Neuronal stem cell (in vitro differentiated cells): ENCODE measurements around the gene ZNF236. TPM values are rescaled to one million over a fixed set of nuclear protein-coding genes. Genes with fewer than 3 reads are reported as not detected.
"Not testable (repeated sequence)": the region's sequence is repeated elsewhere in the genome, so short reads cannot be mapped to it uniquely, and the experiment has no call there.

Experiments
- DNase-seq: peaks from one replicate; pipeline ENCODE4 v3.0.0-alpha.2; 2013; ENCODE audit warnings: low spot score
- H2AFZ ChIP-seq: one replicate; pipeline ENCODE4 v1.6.1; 2013; ENCODE audit warnings: mild to moderate bottlenecking, low read length, inconsistent platforms
- H2AK5ac ChIP-seq: 2 replicates; pipeline ENCODE4 v1.6.1; 2013; ENCODE audit warnings: low read depth, mild to moderate bottlenecking, inconsistent platforms, low read length, moderate library complexity, mixed read lengths
- H2BK120ac ChIP-seq: 2 replicates; pipeline ENCODE4 v1.6.1; 2013; ENCODE audit warnings: low read depth, mild to moderate bottlenecking, inconsistent platforms, low read length, moderate library complexity, mixed read lengths
- H2BK12ac ChIP-seq: one replicate; pipeline ENCODE4 v1.6.1; 2013; ENCODE audit warnings: low read length, inconsistent platforms
- H2BK15ac ChIP-seq: 2 replicates; pipeline ENCODE4 v1.6.1; 2013; ENCODE audit warnings: mild to moderate bottlenecking, low read length, inconsistent platforms, mixed read lengths
- H2BK5ac ChIP-seq: one replicate; pipeline ENCODE4 v1.6.1; 2013; ENCODE audit warnings: inconsistent platforms, mild to moderate bottlenecking, low read length, moderate library complexity
- H3K14ac ChIP-seq: one replicate; pipeline ENCODE4 v1.6.1; 2013; ENCODE audit warnings: low read length, inconsistent platforms
- H3K18ac ChIP-seq: 2 replicates; pipeline ENCODE4 v1.6.1; 2013; ENCODE audit warnings: low read length, inconsistent platforms
- H3K23ac ChIP-seq: 2 replicates; pipeline ENCODE4 v1.6.1; 2013; ENCODE audit warnings: low read depth, mild to moderate bottlenecking, mixed read lengths, low read length, inconsistent platforms; ENCODE audit not compliant: poor library complexity
- H3K27ac ChIP-seq: replicated peaks from 3 replicates; pipeline ENCODE4 v1.5.1; 2013; ENCODE audit warnings: low read length, inconsistent platforms
- H3K27me3 ChIP-seq, 3 experiments: 2 replicates each; pipeline ENCODE4 v1.6.1; 2013; ENCODE audit warnings: low read length in 3 of 3, mild to moderate bottlenecking in 2 of 3, inconsistent platforms in 1 of 3, low read depth in 1 of 3, mixed read lengths in 1 of 3, moderate library complexity in 1 of 3; ENCODE audit not compliant: control insufficient read depth in 3 of 3, insufficient read depth in 3 of 3
- H3K36me3 ChIP-seq, 2 donors: replicated peaks in 1 of 2; 2 replicates each; pipeline ENCODE4 v1.6.1; 2013; ENCODE audit warnings: low read length in 2 of 2; ENCODE audit not compliant: control insufficient read depth in 2 of 2, insufficient read depth in 2 of 2
- H3K4ac ChIP-seq: 2 replicates; pipeline ENCODE4 v1.6.1; 2013; ENCODE audit warnings: inconsistent platforms, mild to moderate bottlenecking, low read length, moderate library complexity
- H3K4me1 ChIP-seq, 2 donors: 1 replicate in 1 of 2; 2 replicates in 1 of 2; pipeline ENCODE4 v1.6.1; 2013; ENCODE audit warnings: low read length in 2 of 2, low read depth in 1 of 2; ENCODE audit not compliant: control insufficient read depth in 2 of 2, insufficient read depth in 1 of 2
- H3K4me2 ChIP-seq: one replicate; pipeline ENCODE4 v1.6.1; 2013; ENCODE audit warnings: mild to moderate bottlenecking, low read length, inconsistent platforms; ENCODE audit not compliant: insufficient read depth, poor library complexity, severe bottlenecking
- H3K4me3 ChIP-seq, 2 donors: 2 replicates each; pipeline ENCODE4 v1.5.1; 2013; ENCODE audit warnings: low read length in 2 of 2, mild to moderate bottlenecking in 2 of 2, inconsistent platforms in 1 of 2, moderate library complexity in 1 of 2
- H3K79me1 ChIP-seq: one replicate; pipeline ENCODE4 v1.6.1; 2013; ENCODE audit warnings: low read depth, mild to moderate bottlenecking, inconsistent platforms, low read length, moderate library complexity
- H3K9ac ChIP-seq: one replicate; pipeline ENCODE4 v1.6.1; 2013; ENCODE audit warnings: mild to moderate bottlenecking, low read depth, low read length, inconsistent platforms; ENCODE audit not compliant: poor library complexity
- H3K9me3 ChIP-seq, 2 donors: replicated peaks in 1 of 2; 2 replicates each; pipeline versions ENCODE3 to v1.6.1; 2013; ENCODE audit warnings: low read length in 2 of 2, mild to moderate bottlenecking in 2 of 2, inconsistent platforms in 1 of 2, low read depth in 1 of 2, mixed read lengths in 1 of 2, moderate library complexity in 1 of 2; ENCODE audit not compliant: control insufficient read depth in 2 of 2, insufficient read depth in 1 of 2
- H4K8ac ChIP-seq: one replicate; pipeline ENCODE4 v1.6.1; 2013; ENCODE audit warnings: low read depth, mild to moderate bottlenecking, inconsistent platforms, low read length, moderate library complexity
- H4K91ac ChIP-seq: one replicate; pipeline ENCODE4 v1.6.1; 2013; ENCODE audit warnings: low read length, low read depth, mild to moderate bottlenecking, inconsistent platforms; ENCODE audit not compliant: poor library complexity
- WGBS, 2 donors: extraction: QIAGEN DNeasy Blood & Tissue Kit; methylation state at CpG; one replicate each; pipeline ENCODE4 v1.1.7; 2013; ENCODE audit warnings: missing lambda C conversion rate in 2 of 2, mixed read lengths in 1 of 2; ENCODE audit not compliant: insufficient read length in 2 of 2, insufficient replicate concordance in 1 of 2; ENCODE audit errors: extremely low coverage in 2 of 2; 5-methylcytosine and 5-hydroxymethylcytosine counted together
- polyA plus RNA-seq, 2 experiments: library from polyadenylated mRNA; stranded (reverse); fragments of 200-250 nt; gene quantifications; one replicate each; pipeline ENCODE4 v1.2.3, GENCODE V29; 2013

ZNF236 gene
- polyA plus RNA-seq (2013, experiment 1 of 2) = 7.8 TPM
- polyA plus RNA-seq (2013, experiment 2 of 2) = 7.6 TPM

DNA sequence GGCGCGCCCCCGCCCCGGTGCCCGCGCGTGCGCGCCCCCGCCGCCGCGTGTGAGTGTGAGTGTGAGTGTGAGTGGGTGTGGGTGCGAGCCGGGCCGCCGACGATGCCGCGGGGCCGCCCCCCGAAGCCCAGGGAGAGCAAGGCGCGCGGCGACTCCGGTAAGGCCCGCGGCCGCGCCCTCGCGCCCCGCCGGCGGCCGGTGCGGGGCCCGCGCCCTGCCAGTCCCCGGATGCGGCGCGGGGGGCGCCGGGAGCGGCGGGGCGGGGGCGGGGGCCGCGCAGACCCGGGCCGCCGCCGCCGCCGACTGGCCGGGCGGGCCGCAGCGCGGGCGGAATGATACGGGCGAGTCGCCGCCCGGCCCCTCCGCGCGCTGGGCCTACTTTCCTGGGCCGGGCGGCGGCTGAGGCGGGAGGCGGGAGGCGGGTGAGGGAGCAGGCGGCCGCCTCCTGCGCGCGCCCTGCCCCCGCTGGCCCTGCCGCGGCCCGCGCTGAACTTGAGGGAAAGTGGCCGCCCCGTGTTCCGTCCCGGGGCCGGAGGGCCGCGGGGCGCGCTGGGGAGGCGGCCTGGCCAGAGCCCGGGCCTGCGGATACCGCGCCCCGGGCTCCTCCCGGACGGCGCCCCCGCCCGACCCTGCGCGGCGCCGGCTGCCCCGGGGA lies at the start of gene ZNF236:
Gene ZNF236 (plus strand): TSS at position 52 of the 655 bp plus-strand sequence. CDS start 51 bp downstream, at position 103.
- Histone ChIP-seq H3K18ac (peak within 1 kb of the TSS; percentile 99), H3K4me3 (peak within 1 kb of the TSS; percentile 100), H3K27me3 (no peaks in the 10 kb centered on the region), H3K14ac (peak within 1 kb of the TSS; percentile 100), H3K4ac (peak within 1 kb of the TSS; percentile 93), H3K9me3 (peaks cover 0 to 9% of the 10 kb centered on the region in 2 donors), H3K79me1 (peaks cover 9% of the 10 kb centered on the region), H3K4me1 (peaks cover 2 to 4% of the 10 kb centered on the region in 2 donors), H2BK5ac (peak within 1 kb of the TSS; percentile 98), H3K27ac (peak within 1 kb of the TSS; percentile 95), H3K4me2 (peak within 1 kb of the TSS; percentile 86), H3K9ac (peak within 1 kb of the TSS; percentile 100), H2AFZ (peak within 1 kb of the TSS; percentile 90), H2BK15ac (peak within 1 kb of the TSS; percentile 91), H2BK12ac (no peak within 1 kb of the TSS), H2BK120ac (peak within 1 kb of the TSS; percentile 81), H4K8ac (peak within 1 kb of the TSS; percentile 93), H3K23ac (peak within 1 kb of the TSS; percentile 91), H2AK5ac (peak within 1 kb of the TSS; percentile 99), H3K36me3 (peaks cover 0 to 17% of the 10 kb centered on the region in 2 donors), H4K91ac (no peak within 1 kb of the TSS)
- WGBS, 2 donors = no CpG with 5 or more reads among the region's 113 CpGs
- DNase-seq = peak; percentile 77

DNA sequence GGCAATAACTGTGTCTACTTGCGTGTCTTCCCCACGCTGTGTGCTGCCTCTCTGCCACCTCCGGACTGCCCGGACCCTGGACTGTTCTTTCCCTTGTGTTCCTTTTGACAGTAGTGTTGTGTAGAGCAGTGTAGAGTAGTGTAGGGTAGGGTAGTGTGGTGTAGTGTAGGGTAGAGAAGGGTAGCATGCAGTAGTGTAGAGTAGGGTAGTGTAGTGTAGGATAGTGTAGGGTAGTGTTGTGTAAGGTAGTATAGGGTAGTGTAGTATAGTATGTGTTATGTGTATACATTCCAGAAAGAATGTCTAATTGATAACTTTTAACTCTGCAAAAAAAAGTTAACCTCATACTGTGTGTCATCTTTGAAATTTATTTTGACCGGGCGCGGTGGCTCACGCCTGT lies 49.7 kb upstream of the ZNF236 start:
- no peak overlapping the region for H2BK120ac ChIP-seq
- peak overlapping the region; percentile 13 for H3K23ac ChIP-seq

DNA sequence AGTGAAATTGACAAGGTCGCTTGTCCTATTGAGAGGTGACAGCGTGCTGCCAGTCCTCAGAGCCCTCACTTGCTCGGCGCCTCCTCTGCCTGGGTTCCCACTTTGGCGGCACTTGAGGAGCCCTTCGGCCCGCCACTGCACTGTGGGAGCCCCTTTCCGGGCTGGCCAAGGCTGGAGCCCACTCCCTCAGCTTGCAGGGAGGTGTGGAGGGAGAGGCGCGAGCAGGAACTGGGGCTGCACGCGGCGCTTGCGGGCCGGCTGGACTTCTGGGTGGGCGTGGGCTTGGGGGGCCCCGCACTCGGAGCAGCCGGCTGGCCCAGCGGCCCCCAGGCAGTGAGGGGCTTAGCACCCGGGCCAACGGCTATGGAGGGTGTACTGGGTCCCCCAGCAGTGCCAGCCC lies 45.3 kb upstream of the ZNF236 start:
- not testable (repeated sequence) for H3K4me1 ChIP-seq, H3K9ac ChIP-seq, H2BK5ac ChIP-seq, H4K8ac ChIP-seq, H3K18ac ChIP-seq, H3K14ac ChIP-seq, H3K79me1 ChIP-seq, H3K27me3 ChIP-seq, H2BK12ac ChIP-seq, H4K91ac ChIP-seq, H3K4me2 ChIP-seq, H2BK15ac ChIP-seq, DNase-seq, H2AK5ac ChIP-seq, H3K4me3 ChIP-seq, H3K9me3 ChIP-seq, H3K23ac ChIP-seq, H3K4ac ChIP-seq, H2AFZ ChIP-seq, H3K36me3 ChIP-seq, H3K27ac ChIP-seq, H2BK120ac ChIP-seq
- WGBS, 2 donors = no CpG with 5 or more reads among the region's 22 CpGs

More for the DNA sequence above, 49.7 kb upstream of the ZNF236 start:
- H3K9ac ChIP-seq = no peak overlapping the region
- no peak overlapping the region for H3K27ac ChIP-seq
- H2AK5ac ChIP-seq = no peak overlapping the region
- no peaks in the 10 kb centered on the region for H3K36me3 ChIP-seq
- H2BK5ac ChIP-seq = no peak overlapping the region
- no peak for DNase-seq
- H4K91ac ChIP-seq = no peak overlapping the region
- H3K14ac ChIP-seq = no peak overlapping the region
- H4K8ac ChIP-seq = no peak overlapping the region
- peak overlapping the region; percentile 56 for H3K18ac ChIP-seq
- no peak overlapping the region for H3K4me2 ChIP-seq
- H3K9me3 ChIP-seq = peaks cover 0 to 2% of the 10 kb centered on the region in 2 donors
- H2AFZ ChIP-seq = no peak overlapping the region
- no peak overlapping the region for H2BK15ac ChIP-seq
- peaks cover 0 to 7% of the 10 kb centered on the region in 2 donors for H3K4me1 ChIP-seq
- H2BK12ac ChIP-seq = no peak overlapping the region
- WGBS, 2 donors = no CpG with 5 or more reads among the region's 8 CpGs
- no peak overlapping the region for H3K4me3 ChIP-seq
- no peaks in the 10 kb centered on the region for H3K79me1 ChIP-seq
- H3K4ac ChIP-seq = no peak overlapping the region
- H3K27me3 ChIP-seq = peaks cover 0 to 3% (median 0%) of the 10 kb centered on the region in 3 experiments

DNA sequence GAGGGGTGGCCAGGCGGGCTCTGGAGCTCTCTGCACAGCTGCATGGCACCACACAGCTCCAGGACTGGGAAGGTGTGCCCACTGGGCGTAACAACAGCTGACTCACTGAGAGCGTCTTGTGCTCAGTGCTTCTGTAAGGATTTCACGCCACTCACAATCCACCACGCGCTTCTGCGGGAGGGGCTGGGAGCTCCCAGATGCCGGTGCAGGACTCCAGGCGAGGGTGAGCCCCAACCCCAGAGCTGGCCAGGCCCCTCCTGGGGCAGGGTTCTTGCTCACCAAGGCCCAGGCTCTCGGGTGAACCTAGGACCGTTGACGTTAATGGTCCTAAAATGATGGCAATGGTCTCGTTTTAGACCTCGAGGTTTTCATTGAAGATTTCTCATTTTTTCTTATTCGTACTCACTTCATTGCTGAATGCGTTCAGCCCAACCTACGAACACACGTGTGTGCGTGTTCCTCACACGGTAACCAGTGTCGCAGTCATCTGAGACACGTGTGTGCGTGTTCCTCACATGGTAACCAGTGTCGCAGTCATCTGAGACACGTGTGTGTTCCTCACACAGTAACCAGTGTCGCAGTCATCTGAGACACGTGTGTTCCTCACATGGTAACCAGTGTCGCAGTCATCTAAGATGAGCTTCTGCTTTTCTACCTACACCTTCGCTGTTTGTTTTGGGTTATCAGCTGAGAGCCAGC lies 38.4 kb upstream of the ZNF236 start:
- Histone ChIP-seq H2BK15ac (no peak overlapping the region), H3K23ac (no peak overlapping the region), H3K9ac (no peak overlapping the region), H3K79me1 (no peaks in the 10 kb centered on the region), H2AK5ac (peak overlapping the region; percentile 37), H3K4ac (no peak overlapping the region), H4K91ac (no peak overlapping the region), H3K18ac (no peak overlapping the region), H3K4me1 (no peaks in the 10 kb centered on the region), H3K36me3 (no peaks in the 10 kb centered on the region), H4K8ac (no peak overlapping the region), H3K9me3 (peaks cover 0 to 2% of the 10 kb centered on the region in 2 donors), H3K4me2 (no peak overlapping the region), H2AFZ (no peak overlapping the region), H3K27me3 (no peaks in the 10 kb centered on the region), H3K27ac (no peak overlapping the region), H2BK120ac (no peak overlapping the region), H3K14ac (no peak overlapping the region), H2BK5ac (no peak overlapping the region), H2BK12ac (no peak overlapping the region), H3K4me3 (no peak overlapping the region)
- WGBS, 2 donors = no CpG with 5 or more reads among the region's 29 CpGs
- DNase-seq = no peak
